HepG2 (cell line): ENCODE results near the gene MSANTD1. TPM values are rescaled to one million over a fixed set of nuclear protein-coding genes. Genes with fewer than 3 reads are reported as not detected.
A peak's percentile ranks its signal among the peaks of the same experiment; 100 is the strongest.

ENCODE experiments used
- ARNT2 ChIP-seq: sonication (generic); formaldehyde crosslinking; IDR thresholded peaks from 2 replicates; pipeline ENCODE4 v1.8.0; 2022; ENCODE audit warnings: mild to moderate bottlenecking, low read depth, missing genetic modification reagents, moderate library complexity
- ASH2L ChIP-seq: fragments of 300-600, 200-600 bp; sonication (generic); IDR thresholded peaks from 2 replicates; pipeline ENCODE4 v1.7.0; 2017; ENCODE audit warnings: low read depth, mild to moderate bottlenecking, moderate library complexity, mixed read lengths, low read length; ENCODE audit not compliant: insufficient read length
- EHMT2 ChIP-seq: fragments of 200-600 bp; sonication (generic); IDR thresholded peaks from 2 replicates; pipeline ENCODE4 v1.7.0; 2017; ENCODE audit warnings: antibody characterized with exemption, low read depth, low read length, borderline replicate concordance
- FOXP4 ChIP-seq: sonication (generic); formaldehyde crosslinking; IDR thresholded peaks from 2 replicates; pipeline ENCODE4 v1.4.0; 2020; ENCODE audit warnings: missing genetic modification reagents
- GABPA ChIP-seq, 2 experiments: IDR thresholded peaks; 2 replicates each; pipeline ENCODE4 v1.6.1; 2011 to 2016; ENCODE audit warnings: low read depth in 2 of 2, low read length in 1 of 2, missing biosample characterization in 1 of 2, missing genetic modification characterization in 1 of 2
- HOXD1 ChIP-seq: sonication (generic); formaldehyde crosslinking; IDR thresholded peaks from 2 replicates; pipeline ENCODE4 v1.5.0; 2020; ENCODE audit warnings: missing genetic modification reagents
- JUND ChIP-seq: sonication (generic); formaldehyde crosslinking; IDR thresholded peaks from 2 replicates; pipeline ENCODE4 v1.8.0; 2022; ENCODE audit warnings: mild to moderate bottlenecking, missing genetic modification reagents
- NR2F1 ChIP-seq, 2 experiments: fragments of 450-650 bp in 1 of 2; formaldehyde crosslinking in 1 of 2; IDR thresholded peaks; 2 replicates each; pipeline versions ENCODE4 v1.5.0 to v1.6.1; 2016 to 2020; ENCODE audit warnings: mild to moderate bottlenecking in 1 of 2, missing compliant biosample characterization in 1 of 2, missing genetic modification reagents in 1 of 2, moderate library complexity in 1 of 2
- NR2F6 ChIP-seq, 2 experiments: IDR thresholded peaks; 2 replicates each; pipeline ENCODE4 v1.6.1; 2016; ENCODE audit warnings: antibody characterized with exemption in 1 of 2, mild to moderate bottlenecking in 1 of 2
- PATZ1 ChIP-seq: sonication (generic); formaldehyde crosslinking; IDR thresholded peaks from 2 replicates; pipeline ENCODE4 v1.4.0; 2020; ENCODE audit warnings: missing genetic modification reagents
- RARA ChIP-seq: IDR thresholded peaks from 2 replicates; pipeline ENCODE4 v1.6.1; 2016; ENCODE audit warnings: missing genetic modification reagents, missing compliant biosample characterization
- TEAD3 ChIP-seq: optimal IDR thresholded peaks from 2 replicates; pipeline ENCODE3; 2016; ENCODE audit warnings: borderline replicate concordance
- XRCC5 ChIP-seq: fragments of 200-400 bp; formaldehyde crosslinking; optimal IDR thresholded peaks from 2 replicates; pipeline ENCODE3; 2017; ENCODE audit warnings: mild to moderate bottlenecking, low read length
- ZNF17 ChIP-seq: sonication (generic); formaldehyde crosslinking; IDR thresholded peaks from 2 replicates; pipeline ENCODE4 v1.5.0; 2020; ENCODE audit warnings: mild to moderate bottlenecking, missing genetic modification reagents
- ZNF331 ChIP-seq: sonication (generic); formaldehyde crosslinking; IDR thresholded peaks from 2 replicates; pipeline ENCODE4 v1.4.0; 2020; ENCODE audit warnings: missing genetic modification reagents
- ZNF496 ChIP-seq: sonication (generic); formaldehyde crosslinking; IDR thresholded peaks from 2 replicates; pipeline ENCODE4 v1.8.1; 2023; ENCODE audit warnings: mild to moderate bottlenecking, moderate library complexity, missing genetic modification reagents; ENCODE audit not compliant: insufficient replicate concordance
- ZNF503 ChIP-seq: sonication (generic); formaldehyde crosslinking; IDR thresholded peaks from 2 replicates; pipeline ENCODE4 v1.4.0; 2020; ENCODE audit warnings: missing genetic modification reagents
- ZXDC ChIP-seq: sonication (generic); formaldehyde crosslinking; IDR thresholded peaks from 2 replicates; pipeline ENCODE4 v1.5.0; 2020; ENCODE audit warnings: mild to moderate bottlenecking, missing genetic modification reagents
- polyA plus RNA-seq, 8 experiments: library from polyadenylated mRNA; depleted of rRNA in 3 of 8; stranded (reverse) in 7 of 8; unstranded in 1 of 8; fragments of >200 nt; fragmentation: Illumina TruSeq in 4 of 8; extraction: Trizol in 4 of 8; gene quantifications; 2 replicates each; pipeline versions ENCODE4 v1.2.1 to v1.2.3, GENCODE V29; 2011 to 2016; ENCODE audit warnings: low read depth in 4 of 8, missing spikeins in 1 of 8, mixed read lengths in 1 of 8; ENCODE audit not compliant: insufficient read depth in 1 of 8
- total RNA-seq, 5 experiments: library from RNA; depleted of rRNA; stranded (reverse); fragments of >200 nt; fragmentation: Illumina TruSeq; extraction: Trizol; gene quantifications; 2 replicates each; pipeline ENCODE4 v1.2.3, GENCODE V29; 2016; ENCODE audit warnings: low read depth in 1 of 5
- TF ChIP-seq, protein P1 (sequence below): fragments of 450-650 bp; IDR thresholded peaks from 2 replicates; pipeline ENCODE4 v1.6.1; 2016

Gene MSANTD1
- total and polyA plus RNA-seq, 2 of the 13 experiments (the other 11 are each of a cell fraction or from before 2014, with no cell fraction given) = 0.22 to 0.40 TPM

DNA sequence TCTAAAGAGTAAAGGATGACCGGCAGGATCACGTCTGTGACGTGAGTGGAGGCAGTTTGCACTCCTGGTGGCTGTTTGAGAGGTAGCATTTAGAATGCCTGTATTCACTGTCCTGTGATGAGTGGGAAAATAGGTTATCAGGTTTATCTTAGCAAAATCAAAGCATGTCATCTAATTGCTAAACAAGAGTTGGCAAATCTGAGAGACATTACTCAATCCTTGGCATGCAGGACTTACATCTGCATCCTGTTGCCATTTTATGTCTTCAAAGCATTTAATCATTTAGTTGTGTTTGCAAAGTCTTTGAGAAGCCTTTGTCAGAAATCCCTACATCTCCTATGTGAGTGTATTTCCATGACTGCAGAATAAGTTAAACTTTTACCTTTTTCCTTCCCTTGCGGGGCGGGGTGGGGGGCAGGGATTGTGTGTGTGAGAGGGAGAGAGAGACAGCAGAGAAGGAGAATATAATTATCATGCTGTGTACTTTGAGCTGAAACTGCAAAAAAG, 41.4 kb upstream of the MSANTD1 start (continued):
- TF ChIP-seq GABPA (IDR thresholded peaks at IDR 0.05; ENCODE audit: low read depth, low read length) = no peak
- peak; percentile 28; the same call in 1 of the 2 replicates for TF ChIP-seq GABPA (CRISPR knock-in tag; IDR thresholded peaks at IDR 0.05; ENCODE audit: low read depth)
- no peak for TF ChIP-seq JUND (CRISPR knock-in tag)
- TF ChIP-seq PATZ1 (CRISPR knock-in tag) = peak; percentile 81
- TF ChIP-seq ARNT2 (CRISPR knock-in tag) = no peak
- TF ChIP-seq ZXDC (CRISPR knock-in tag) = no peak
- TF ChIP-seq RARA (CRISPR knock-in tag) = peak; percentile 34; the same call in 1 of the 2 replicates
- 0 out of 2 replicates have a peak, but pooled peaks have one; percentile 54 for TF ChIP-seq ZNF17
- TF ChIP-seq, protein P1, sequence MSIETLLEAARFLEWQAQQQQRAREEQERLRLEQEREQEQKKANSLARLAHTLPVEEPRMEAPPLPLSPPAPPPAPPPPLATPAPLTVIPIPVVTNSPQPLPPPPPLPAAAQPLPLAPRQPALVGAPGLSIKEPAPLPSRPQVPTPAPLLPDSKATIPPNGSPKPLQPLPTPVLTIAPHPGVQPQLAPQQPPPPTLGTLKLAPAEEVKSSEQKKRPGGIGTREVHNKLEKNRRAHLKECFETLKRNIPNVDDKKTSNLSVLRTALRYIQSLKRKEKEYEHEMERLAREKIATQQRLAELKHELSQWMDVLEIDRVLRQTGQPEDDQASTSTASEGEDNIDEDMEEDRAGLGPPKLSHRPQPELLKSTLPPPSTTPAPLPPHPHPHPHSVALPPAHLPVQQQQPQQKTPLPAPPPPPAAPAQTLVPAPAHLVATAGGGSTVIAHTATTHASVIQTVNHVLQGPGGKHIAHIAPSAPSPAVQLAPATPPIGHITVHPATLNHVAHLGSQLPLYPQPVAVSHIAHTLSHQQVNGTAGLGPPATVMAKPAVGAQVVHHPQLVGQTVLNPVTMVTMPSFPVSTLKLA = no peak
- peak; percentile 68 for TF ChIP-seq ASH2L
- TF ChIP-seq NR2F1 (CRISPR knock-in tag; IDR thresholded peaks at IDR 0.05) = 0 out of 4 replicates have a peak, but pooled peaks of 1 of the 2 experiments have one; percentile 18
- peak; percentile 30; the same call in 1 of the 2 replicates for TF ChIP-seq HOXD1 (CRISPR knock-in tag)
- peak; percentile 60 for TF ChIP-seq ZNF331 (CRISPR knock-in tag)
- peak; percentile 33; the same call in 1 of the 2 replicates for TF ChIP-seq ZNF503 (CRISPR knock-in tag)
- TF ChIP-seq TEAD3 (CRISPR knock-in tag) = peak; percentile 81
- no peak for TF ChIP-seq XRCC5
- no peak for TF ChIP-seq EHMT2
- TF ChIP-seq FOXP4 = peak; percentile 85
- peak; percentile 68 for TF ChIP-seq NR2F6 (IDR thresholded peaks at IDR 0.05)
- TF ChIP-seq NR2F6 (CRISPR knock-in tag; IDR thresholded peaks at IDR 0.05) = peak; percentile 84
- TF ChIP-seq ZNF496 (CRISPR knock-in tag) = no peak
